DMS153 treated with DMSO at 0.1 percent for 48 hours (cell line): ENCODE data around the gene SSRP1.

Experiments
- DNase-seq: peaks from one replicate; lab custom pipeline; 2025; ENCODE audit not compliant: unreplicated experiment; lab: John Stamatoyannopoulos, UW

Gene SSRP1

DNA sequence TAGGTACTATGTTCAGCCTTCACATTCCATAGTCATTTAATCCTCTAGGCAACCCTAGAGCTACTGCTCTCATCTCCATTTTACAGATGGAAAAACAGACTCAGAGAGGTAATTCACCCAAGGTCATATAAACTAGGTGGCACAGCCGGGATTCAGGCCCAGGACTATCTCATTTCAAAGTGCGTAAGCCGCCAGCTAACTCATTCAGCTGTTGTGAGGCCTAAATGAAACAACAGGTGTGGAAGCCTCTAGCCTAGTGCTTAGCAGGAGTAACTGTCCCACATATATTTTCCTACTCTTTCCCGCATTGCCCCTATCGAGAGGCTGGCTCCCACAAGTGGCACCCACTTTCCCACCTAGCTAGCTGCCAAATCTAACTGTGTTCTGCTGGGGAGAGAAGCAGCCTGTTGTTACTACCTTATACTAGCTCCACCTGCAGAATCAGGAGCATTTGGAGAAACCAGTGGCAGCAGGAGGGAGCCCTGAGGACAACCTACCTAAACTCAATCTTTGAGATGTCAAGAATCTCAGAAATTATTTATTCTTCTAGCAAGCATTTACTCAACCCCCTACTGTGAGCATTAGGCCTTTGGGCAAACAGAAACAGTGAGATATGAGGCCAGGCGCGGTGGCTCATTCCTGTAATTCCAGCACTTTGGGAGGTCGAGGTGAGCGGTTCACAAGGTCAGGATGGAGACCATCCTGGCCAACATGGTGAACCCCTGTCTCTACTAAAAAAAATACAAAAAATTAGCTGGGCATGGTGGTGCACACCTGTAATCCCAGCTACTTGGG lies 24.4 kb upstream of the SSRP1 start:
- DNase-seq = no peak

DNA sequence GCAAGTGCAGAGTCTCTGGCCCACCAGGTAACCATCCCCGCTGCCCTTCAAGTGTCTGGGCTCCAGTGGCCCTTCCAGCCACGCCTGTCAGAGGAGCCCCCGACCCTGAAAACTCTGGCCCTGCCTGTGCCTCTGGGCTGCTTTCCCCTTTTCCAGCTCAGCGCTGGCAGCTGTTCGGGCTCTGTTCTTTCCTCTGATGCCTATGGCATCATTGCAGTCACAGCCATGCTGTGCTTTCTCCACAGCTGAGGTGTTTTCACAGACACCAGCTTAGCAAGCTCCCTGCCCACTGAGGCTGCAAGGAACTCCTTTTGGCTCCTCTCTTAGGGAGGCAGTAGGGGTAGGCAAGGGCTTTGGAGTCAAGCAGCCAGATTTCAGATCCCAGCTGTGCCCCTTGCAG lies 23.7 kb upstream of the SSRP1 start:
- no peak for DNase-seq

GRCh38 chr11:57358991-57359390 lies 23.3 kb upstream of the SSRP1 start:
- no peak for DNase-seq

DNA sequence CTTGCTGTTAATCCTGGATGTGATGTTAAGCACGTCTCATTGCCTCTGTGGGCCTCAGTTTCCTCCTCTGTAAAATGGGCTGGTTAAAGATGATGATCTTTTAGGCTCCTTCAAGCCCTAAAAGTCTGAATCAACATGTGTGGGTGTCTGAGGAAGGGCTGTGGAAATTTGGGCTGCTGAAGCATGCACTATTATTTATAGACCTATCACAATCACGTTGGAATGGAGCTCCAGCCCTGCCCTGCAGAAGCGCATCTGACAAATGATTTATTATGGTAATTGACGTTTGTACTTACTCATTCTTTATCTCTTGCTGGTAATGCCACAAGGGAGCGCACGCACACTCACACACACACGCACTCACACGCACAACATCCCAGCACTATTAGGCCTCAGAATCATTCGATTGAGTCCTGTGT lies 22.9 kb upstream of the SSRP1 start:
- DNase-seq = no peak

DNA sequence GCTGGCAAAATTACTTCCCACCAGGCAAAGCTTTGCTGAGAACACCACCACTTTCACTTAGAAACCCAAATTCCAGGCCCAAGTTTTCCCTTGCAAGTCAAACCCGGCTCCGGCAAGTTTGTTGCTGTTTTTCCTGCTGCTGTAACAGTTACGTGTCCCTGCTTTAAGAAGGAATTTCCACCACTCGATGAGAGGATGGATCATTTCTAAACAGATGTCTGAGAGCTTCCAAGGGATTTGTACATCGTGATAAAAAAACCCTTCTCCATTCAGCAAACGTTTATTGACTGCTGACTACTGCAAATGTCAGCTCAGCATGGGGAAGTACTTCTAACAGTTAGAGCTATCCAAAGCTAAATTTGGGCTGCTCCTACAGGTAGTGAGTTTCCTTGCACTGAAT lies 22.2 kb upstream of the SSRP1 start:
- no peak for DNase-seq

DNA sequence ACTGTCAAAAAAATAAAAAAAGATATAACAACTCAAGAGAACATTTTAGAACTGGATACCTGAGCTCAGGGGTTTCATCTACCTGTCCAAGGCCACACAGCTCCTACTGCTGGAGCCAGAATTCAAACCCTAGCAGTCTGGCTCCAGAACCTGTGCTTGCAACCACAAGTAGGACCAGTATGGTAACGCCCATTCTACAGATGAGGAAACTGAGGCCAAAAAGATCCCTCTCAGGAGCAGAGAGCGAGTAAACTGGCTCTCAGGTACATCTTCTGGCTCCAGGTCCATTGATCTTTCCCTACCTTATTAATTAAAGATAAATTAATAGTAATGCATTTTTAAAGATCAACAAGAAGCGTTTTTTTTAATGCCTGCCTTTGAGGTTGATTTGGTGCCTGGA lies 21.6 kb upstream of the SSRP1 start:
- DNase-seq = no peak

GRCh38 chr11:57356268-57356667 lies 20.6 kb upstream of the SSRP1 start:
- no peak for DNase-seq

DNA sequence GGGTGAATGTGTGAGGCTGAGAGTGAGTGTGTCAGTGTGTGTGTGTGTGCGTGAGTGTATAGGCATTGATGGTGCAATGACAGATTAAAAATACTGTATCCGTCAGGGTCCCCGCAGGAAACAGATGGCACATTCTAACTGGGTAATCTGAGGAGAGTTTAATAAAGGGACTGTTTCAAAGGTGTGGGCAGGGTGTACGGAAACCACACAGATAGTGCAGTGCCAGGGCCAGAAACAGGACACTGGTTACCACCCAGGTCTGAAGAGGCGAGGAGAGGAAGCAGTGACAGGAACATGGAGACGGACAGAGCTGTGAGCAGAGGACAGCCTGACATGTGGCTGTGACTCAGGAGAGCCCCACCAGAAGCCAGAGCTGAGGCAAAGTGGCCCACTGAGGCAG lies 19.0 kb upstream of the SSRP1 start:
- DNase-seq = no peak

GRCh38 chr11:57353852-57354251 lies 18.2 kb upstream of the SSRP1 start:
- no peak for DNase-seq

DNA sequence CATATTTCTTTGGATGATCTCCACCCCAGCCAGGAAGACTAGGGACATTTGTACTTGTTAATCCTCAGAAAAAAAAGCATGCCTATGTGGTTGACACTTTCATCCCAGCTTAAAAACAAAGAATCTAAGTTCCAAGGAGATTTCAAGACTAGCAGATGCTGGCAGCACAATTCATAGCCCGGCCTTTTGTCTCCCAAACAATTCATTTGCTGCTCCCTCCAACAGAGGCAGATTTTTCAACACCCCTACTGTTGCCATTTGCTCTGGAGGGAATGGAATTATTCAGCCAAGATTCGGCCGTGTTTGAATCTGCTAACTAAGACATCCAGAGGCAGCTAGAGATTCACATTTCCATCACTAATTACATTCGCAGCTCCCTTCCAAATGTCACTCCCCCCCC lies 17.8 kb upstream of the SSRP1 start:
- DNase-seq = no peak

GRCh38 chr11:57353036-57353435 lies 17.3 kb upstream of the SSRP1 start:
- no peak for DNase-seq

DNA sequence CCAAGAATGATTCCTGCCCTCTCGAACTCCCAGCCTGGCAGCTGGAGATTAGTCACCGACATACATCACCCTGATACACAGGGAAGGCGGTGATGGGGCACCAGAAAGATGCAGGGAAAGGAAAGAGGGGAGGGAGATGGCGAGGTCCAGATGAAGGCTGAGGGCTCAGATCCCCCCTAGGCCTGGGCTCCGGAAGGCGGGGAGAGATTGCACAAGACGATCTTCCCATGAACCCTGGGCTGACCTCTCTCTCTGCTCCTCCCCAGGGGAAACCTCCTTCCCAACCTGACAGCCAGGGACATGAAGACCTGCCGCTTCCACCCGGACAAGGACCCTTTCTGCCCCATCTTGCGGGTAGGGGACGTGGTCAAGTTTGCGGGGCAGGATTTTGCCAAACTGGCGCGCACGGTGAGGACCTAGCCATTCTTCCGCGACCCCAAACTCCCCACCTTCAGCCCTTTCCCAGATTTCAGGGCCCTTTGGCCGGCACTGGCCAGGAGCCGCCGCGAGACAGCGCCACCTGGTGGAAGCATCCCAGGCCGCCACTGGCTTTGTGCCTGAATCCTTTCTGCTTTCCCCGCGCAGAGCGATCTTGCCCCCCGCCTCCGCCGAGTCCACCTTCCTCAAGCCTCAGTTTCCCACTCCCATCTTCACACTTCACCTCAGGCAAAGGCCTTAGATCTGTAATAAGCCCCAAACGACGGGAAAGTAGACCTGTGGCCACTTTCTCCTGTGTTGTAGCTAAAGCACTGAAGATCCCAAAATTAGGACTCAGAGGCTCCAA lies 14.0 kb upstream of the SSRP1 start:
- no peak for DNase-seq

GRCh38 chr11:57348636-57349313 lies 13.1 kb upstream of the SSRP1 start:
- DNase-seq = no peak

- DNase-seq = no peak
These were observed 12.4 kb upstream of the SSRP1 start for GRCh38 chr11:57348052-57348451.

- DNase-seq = no peak
These were observed 11.6 kb upstream of the SSRP1 start for GRCh38 chr11:57347336-57347735.

GRCh38 chr11:57345555-57346211 lies 10.0 kb upstream of the SSRP1 start:
- peak; percentile 83 for DNase-seq

DNA sequence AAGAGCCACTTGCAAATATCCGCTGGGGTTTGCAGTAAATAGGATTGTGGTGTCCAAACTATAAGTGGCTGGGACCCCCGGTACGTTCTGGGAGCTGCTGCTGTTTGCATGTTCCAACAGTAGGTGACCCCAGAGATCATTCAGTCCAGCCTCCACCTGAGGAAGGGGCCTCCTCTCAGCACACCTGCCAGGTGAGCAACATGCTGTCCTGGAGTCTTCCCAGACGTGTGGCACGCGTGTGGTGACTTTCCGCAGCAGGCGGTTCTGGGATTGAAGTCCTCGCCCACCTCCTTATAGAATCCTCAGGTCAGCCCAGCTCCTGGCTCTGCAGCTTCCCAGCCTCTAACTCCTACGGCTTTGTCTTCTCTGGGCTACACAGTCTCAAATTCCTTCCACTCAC lies 9.1 kb upstream of the SSRP1 start:
- DNase-seq = no peak

- no peak for DNase-seq
These were observed 8.1 kb upstream of the SSRP1 start for GRCh38 chr11:57343825-57344224.

DNA sequence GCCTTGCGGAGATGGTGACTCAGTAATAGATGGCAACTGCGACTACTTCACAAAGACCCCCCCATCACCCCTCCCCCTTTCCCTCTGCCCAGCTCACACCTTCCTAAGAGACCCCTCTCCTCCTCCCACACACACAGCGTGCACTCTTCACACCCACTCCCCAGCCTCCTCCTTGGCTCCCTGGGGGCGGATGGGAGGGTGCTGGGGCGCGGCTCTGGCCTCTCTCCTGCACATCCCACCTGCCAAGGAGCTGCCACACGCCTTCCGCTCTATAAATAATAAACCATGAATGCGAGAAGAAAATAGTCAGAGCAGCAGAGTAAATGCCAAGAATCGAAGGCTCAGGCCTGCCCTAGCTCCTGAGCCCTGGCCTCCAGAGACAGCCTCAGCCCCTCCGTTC lies 7.0 kb upstream of the SSRP1 start:
- no peak for DNase-seq

DNA sequence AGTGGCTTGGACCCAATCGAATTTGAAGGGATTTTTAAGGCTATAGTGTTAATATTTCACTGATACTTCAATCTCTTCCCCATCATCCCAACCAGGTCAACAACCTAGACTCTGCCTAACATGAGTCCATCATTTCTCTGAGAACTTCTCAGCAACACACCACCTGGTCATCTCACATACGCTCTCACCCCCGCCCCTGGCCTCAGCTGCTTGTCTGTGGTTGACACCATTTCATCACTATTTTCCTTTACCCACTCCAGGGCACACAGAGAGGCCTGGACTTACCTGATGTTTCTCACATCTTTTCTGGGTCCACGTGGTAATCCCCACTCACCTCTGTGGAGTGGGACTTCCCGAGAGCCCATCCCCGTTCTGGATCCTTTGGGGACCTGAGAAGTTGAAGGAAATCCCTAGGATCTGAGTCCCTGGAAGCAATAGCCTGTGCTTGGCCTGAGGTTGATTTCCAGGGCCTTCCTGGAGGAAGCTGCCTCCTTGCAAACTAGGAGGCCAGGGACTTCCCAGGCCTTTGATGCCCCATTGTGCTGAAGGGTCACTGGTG lies 5.6 kb upstream of the SSRP1 start:
- DNase-seq = no peak

- no peak for DNase-seq
These were observed 4.4 kb upstream of the SSRP1 start for GRCh38 chr11:57340039-57340615.
